ENCODE results near the gene EXOSC9. TPM values are rescaled to one million over a fixed set of nuclear protein-coding genes. Genes with fewer than 3 reads are reported as not detected.
"Not testable (repeated sequence)": the region's sequence is repeated elsewhere in the genome, so short reads cannot be mapped to it uniquely, and the experiment has no call there.

Gene EXOSC9, protein sequence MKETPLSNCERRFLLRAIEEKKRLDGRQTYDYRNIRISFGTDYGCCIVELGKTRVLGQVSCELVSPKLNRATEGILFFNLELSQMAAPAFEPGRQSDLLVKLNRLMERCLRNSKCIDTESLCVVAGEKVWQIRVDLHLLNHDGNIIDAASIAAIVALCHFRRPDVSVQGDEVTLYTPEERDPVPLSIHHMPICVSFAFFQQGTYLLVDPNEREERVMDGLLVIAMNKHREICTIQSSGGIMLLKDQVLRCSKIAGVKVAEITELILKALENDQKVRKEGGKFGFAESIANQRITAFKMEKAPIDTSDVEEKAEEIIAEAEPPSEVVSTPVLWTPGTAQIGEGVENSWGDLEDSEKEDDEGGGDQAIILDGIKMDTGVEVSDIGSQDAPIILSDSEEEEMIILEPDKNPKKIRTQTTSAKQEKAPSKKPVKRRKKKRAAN
- total RNA-seq = 29.8 to 33.5 TPM (median 30.0 TPM) in 3 replicates

DNA sequence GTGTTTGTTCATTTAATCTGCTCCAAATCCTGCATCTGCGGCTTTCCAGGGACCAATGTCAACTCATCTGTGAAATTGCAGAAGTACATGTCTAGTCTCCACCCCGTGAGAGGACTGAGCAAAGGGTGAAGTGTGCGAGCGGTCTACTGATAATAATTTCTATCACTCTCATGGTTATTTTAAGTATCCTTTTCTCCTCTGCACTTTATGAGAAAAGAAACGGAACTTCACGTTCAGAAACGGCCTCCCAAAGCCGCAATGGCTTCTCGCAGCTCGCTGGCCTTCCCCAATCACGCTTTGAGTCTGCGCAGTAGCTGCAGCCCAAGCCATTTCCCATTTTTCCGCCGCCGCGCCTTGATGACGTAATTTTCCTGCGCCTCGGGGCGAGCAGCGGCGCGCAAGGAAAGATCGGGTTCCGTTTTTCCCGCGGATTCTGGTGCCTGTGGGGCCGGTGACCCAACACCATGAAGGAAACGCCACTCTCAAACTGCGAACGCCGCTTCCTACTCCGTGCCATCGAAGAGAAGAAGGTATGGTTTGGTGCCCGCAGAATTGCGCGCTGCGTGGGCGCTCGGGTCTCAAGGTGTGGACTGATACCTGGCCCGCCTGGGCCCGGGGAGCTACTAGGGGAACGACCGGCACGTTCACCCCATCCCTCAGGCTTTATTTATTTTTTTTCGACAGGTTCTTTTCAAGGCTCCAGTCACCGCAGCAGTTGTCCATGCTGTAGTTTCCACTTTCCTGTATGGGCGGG is at the start of gene EXOSC9:
TSS of gene EXOSC9 (plus strand) at position 363 of the 754 bp plus-strand sequence. CDS start at position 465, 102 bp downstream.
- H3K27ac Mint-ChIP-seq = peak within 1 kb of the TSS; percentile 94
- peaks cover 9% of the 10 kb centered on the region for H3K36me3 Mint-ChIP-seq
- H3K4me1 Mint-ChIP-seq = peaks cover 18% of the 10 kb centered on the region
- TF ChIP-seq, protein P1, sequence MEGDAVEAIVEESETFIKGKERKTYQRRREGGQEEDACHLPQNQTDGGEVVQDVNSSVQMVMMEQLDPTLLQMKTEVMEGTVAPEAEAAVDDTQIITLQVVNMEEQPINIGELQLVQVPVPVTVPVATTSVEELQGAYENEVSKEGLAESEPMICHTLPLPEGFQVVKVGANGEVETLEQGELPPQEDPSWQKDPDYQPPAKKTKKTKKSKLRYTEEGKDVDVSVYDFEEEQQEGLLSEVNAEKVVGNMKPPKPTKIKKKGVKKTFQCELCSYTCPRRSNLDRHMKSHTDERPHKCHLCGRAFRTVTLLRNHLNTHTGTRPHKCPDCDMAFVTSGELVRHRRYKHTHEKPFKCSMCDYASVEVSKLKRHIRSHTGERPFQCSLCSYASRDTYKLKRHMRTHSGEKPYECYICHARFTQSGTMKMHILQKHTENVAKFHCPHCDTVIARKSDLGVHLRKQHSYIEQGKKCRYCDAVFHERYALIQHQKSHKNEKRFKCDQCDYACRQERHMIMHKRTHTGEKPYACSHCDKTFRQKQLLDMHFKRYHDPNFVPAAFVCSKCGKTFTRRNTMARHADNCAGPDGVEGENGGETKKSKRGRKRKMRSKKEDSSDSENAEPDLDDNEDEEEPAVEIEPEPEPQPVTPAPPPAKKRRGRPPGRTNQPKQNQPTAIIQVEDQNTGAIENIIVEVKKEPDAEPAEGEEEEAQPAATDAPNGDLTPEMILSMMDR (IDR thresholded peaks at IDR 0.05; ENCODE audit: unreplicated experiment) = no peak
- H3K9me3 Mint-ChIP-seq = no peaks in the 10 kb centered on the region
- peak within 1 kb of the TSS; percentile 89 for H3K4me3 Mint-ChIP-seq
- no peaks in the 10 kb centered on the region for H3K27me3 Mint-ChIP-seq (ENCODE audit: low read depth)
- DNase-seq (ENCODE audit: low spot score in 2 of 2, unreplicated experiment in 2 of 2) = peak; percentile 88 to 99

DNA sequence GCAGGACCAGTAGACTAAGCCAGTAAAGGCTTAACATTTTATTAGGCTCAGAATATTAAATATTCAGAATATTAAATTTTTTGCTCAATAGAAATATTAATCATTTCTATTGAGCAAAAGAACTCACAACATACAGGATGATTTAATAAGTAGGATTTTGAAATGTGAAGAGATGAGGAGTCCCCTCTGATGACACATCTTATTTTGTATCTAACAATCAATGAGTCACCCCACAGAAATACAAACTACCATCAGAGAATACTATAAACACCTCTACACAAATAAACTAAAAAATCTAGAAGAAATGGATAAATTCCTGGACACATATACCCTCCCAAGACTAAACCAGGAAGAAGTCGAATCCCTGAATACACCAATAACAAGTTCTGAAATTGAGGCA is 49.0 kb upstream of the EXOSC9 start:
- H3K4me3 Mint-ChIP-seq, H3K36me3 Mint-ChIP-seq: not testable (repeated sequence)
- peaks cover 48% of the 10 kb centered on the region for H3K27me3 Mint-ChIP-seq (ENCODE audit: low read depth)

DNA sequence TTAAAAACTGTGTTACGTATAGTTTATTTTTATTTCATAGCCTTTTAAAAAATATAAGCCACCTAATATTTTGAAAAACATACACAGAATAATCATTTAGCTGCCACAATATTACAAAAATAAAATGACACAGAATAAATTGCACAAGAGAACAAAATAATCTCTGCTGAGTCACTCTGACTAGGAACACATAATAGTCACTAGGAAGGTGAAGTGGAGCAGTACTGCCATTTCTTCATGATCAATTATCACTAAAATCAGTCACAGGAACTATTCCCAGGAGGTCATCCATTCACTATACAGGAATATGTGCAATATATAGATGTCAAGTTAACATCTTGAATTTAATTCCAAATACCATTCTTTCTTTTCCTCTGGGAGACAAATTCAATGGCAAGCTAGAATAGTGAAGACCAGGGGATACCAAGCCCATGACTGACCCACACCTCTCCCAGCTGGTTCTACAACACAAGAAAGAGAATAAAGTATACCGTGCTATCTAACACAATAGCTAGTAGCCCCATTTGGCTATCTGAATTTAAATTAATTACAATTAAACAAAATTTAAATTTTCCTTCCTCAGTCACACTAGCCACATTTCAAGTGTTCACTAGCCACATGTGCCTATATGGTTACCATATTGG is 42.1 kb upstream of the EXOSC9 start:
- no peak for DNase-seq (ENCODE audit: low spot score in 2 of 2, unreplicated experiment in 2 of 2)
- no peaks in the 10 kb centered on the region for H3K36me3 Mint-ChIP-seq
- H3K4me1 Mint-ChIP-seq = no peaks in the 10 kb centered on the region
- peaks cover 2% of the 10 kb centered on the region for H3K9me3 Mint-ChIP-seq
- no peak overlapping the region for H3K4me3 Mint-ChIP-seq
- TF ChIP-seq, protein P1 (IDR thresholded peaks at IDR 0.05; ENCODE audit: unreplicated experiment) = no peak
- H3K27ac Mint-ChIP-seq = no peak overlapping the region
- peaks cover 76% of the 10 kb centered on the region for H3K27me3 Mint-ChIP-seq (ENCODE audit: low read depth)

More for the DNA sequence above, 49.0 kb upstream of the EXOSC9 start:
- not testable (repeated sequence) for H3K27ac Mint-ChIP-seq; H3K9me3 Mint-ChIP-seq; DNase-seq (ENCODE audit: low spot score in 2 of 2, unreplicated experiment in 2 of 2); H3K4me1 Mint-ChIP-seq

DNA sequence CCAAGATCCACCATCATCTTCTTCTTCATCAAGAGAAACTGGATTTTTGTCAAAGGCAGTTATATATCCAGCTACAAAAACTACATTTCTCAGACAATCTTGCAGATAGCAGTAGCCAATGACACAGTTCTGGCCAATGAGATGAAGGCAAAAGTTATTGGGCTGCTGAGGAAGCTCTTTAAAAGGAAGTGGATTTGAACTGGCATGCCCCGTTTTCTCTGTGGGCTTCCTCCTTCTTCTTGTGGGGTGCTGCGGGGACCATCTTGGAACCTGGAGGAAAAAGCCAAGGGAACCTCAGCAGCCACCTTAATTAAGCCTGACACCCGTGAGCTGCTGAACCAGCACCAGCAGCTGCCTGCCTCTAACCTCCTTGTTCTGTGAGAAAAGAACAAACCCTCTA is 40.9 kb upstream of the EXOSC9 start:
- Mint-ChIP-seq H3K27ac (no peak overlapping the region), H3K36me3 (no peaks in the 10 kb centered on the region), H3K4me1 (peaks cover 3% of the 10 kb centered on the region), H3K4me3 (no peak overlapping the region), H3K9me3 (no peaks in the 10 kb centered on the region), H3K27me3 (ENCODE audit: low read depth) (peaks cover 79% of the 10 kb centered on the region)
- no peak for DNase-seq (ENCODE audit: low spot score in 2 of 2, unreplicated experiment in 2 of 2)
- TF ChIP-seq, protein P1 (IDR thresholded peaks at IDR 0.05; ENCODE audit: unreplicated experiment) = no peak

DNA sequence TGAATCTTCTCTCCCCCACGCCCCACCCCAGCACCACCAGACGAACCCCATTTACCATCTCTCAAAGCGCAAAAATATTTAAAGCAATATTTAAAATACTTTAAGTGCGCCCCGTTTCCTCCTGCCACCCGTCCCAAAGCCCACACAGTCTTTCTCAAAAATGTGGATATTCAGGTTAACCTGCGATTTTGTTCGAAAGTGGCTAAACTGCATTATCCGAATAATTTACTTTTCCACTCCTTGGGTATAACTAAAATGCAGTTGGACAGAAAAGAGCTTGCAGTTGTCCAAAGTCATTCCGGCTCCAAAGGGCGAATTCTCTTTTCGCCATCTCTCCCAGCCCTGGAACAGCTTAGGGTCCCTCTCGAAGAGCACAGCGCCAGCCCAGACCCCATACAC is 36.8 kb upstream of the EXOSC9 start:
- Mint-ChIP-seq H3K4me3 (peak overlapping the region; percentile 77), H3K4me1 (peaks cover 7% of the 10 kb centered on the region), H3K27me3 (ENCODE audit: low read depth) (peaks cover 95% of the 10 kb centered on the region), H3K9me3 (no peaks in the 10 kb centered on the region), H3K27ac (no peak overlapping the region), H3K36me3 (no peaks in the 10 kb centered on the region)
- DNase-seq (ENCODE audit: low spot score in 2 of 2, unreplicated experiment in 2 of 2) = no peak
- TF ChIP-seq, protein P1 (IDR thresholded peaks at IDR 0.05; ENCODE audit: unreplicated experiment) = no peak

Data from mesothelial cell of epicardium (in vitro differentiated cells).